IPS DF 6.9 (cell line): ENCODE measurements around the gene NRSN1.
"Not testable (repeated sequence)": the region's sequence is repeated elsewhere in the genome, so short reads cannot be mapped to it uniquely, and the experiment has no call there.

Experiments
- DNase-seq: peaks from one replicate; pipeline ENCODE4 v3.0.0-alpha.2; 2013; ENCODE audit warnings: low read depth, low spot score
- H3K27ac ChIP-seq: one replicate; pipeline ENCODE4 v1.5.1; 2013; ENCODE audit warnings: low read length, control low read depth
- H3K27me3 ChIP-seq: 2 replicates; pipeline ENCODE4 v1.6.1; 2013; ENCODE audit warnings: mild to moderate bottlenecking, low read length; ENCODE audit not compliant: control insufficient read depth, insufficient read depth
- H3K36me3 ChIP-seq: 2 replicates; pipeline ENCODE4 v1.6.1; 2013; ENCODE audit warnings: low read length; ENCODE audit not compliant: control insufficient read depth, insufficient read depth
- H3K4me1 ChIP-seq: 2 replicates; pipeline ENCODE4 v1.6.1; 2013; ENCODE audit warnings: low read length; ENCODE audit not compliant: control insufficient read depth, insufficient read depth
- H3K4me3 ChIP-seq: 2 replicates; pipeline ENCODE4 v1.5.1; 2013; ENCODE audit warnings: mild to moderate bottlenecking, low read length
- H3K9me3 ChIP-seq: 2 replicates; pipeline ENCODE4 v1.6.1; 2013; ENCODE audit warnings: low read length, inconsistent platforms; ENCODE audit not compliant: control insufficient read depth, insufficient read depth
- WGBS: extraction: QIAGEN DNeasy Blood & Tissue Kit; methylation state at CpG from one replicate; pipeline ENCODE4 v1.1.7; 2013; ENCODE audit warnings: mixed read lengths, missing lambda C conversion rate; ENCODE audit not compliant: insufficient read length, insufficient coverage; 5-methylcytosine and 5-hydroxymethylcytosine counted together

The NRSN1 gene

DNA sequence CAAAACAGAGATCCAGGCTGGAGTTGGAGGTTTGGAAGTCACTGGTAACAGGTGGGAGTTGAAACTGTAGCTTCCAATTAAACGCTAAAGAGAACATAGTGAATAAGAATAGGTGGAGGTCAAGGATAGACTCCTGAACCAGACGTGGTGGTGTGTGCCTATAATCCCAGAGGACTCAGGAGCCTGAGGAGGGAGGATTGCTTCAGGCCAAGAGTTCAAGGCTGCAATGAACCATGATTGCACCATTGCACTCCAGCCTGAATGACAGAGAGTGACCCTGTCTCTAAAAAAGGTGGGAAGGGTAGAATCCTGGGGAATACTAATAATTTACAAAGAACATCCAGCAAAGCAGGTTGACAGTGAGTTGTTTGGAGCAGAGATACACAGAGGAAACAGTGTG lies 13.6 kb downstream of the NRSN1 start:
- no peaks in the 10 kb centered on the region for H3K4me1 ChIP-seq
- H3K9me3 ChIP-seq: no peaks in the 10 kb centered on the region
- H3K36me3 ChIP-seq: no peaks in the 10 kb centered on the region
- DNase-seq: no peak
- H3K27me3 ChIP-seq: no peaks in the 10 kb centered on the region
- no peak overlapping the region for H3K4me3 ChIP-seq
- no CpG with 5 or more reads among the region's 2 CpGs for WGBS
- no peak overlapping the region for H3K27ac ChIP-seq

DNA sequence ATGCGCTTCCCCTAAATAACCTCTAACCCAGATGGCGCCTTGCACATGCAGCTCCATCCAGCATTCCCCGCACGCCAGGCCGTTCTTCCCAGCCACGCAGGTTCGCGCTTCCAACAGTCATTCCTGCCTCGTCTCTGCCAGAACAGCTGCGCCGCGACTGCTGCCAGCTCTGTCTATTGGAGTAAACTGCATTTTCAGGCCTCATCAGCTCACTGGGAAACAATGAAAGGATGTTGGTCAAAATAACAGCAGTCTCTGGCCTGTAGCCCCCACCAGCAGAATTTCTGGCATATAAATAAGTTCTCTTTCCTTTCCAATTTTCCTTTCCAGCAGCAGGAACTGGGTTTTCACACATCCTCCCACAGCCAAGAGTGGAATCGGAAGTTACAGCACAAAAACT lies 14.6 kb downstream of the NRSN1 start:
- WGBS: no CpG with 5 or more reads among the region's 13 CpGs
- no peaks in the 10 kb centered on the region for H3K9me3 ChIP-seq
- H3K4me3 ChIP-seq: no peak overlapping the region
- H3K4me1 ChIP-seq: no peaks in the 10 kb centered on the region
- H3K27me3 ChIP-seq: no peaks in the 10 kb centered on the region
- H3K27ac ChIP-seq: no peak overlapping the region
- no peaks in the 10 kb centered on the region for H3K36me3 ChIP-seq
- DNase-seq: no peak

DNA sequence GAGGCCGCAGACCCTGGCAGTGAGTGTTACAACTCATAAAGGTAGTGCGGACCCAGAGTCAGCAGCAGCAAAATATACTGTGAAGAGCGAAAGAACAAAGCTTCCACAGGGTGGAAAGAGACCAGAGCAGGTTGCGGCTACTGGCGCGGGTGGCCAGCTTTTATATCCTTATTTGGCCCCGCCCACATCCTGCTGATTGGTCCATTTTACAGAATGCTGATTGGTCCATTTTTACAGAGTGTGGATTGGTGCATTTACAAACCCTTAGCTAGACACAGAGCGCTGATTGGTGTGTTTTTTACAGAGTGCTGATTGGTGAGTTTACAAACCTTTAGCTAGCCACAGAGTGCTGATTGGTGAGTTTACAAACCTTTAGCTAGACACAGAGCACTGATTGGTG lies 16.7 kb downstream of the NRSN1 start:
- H3K36me3 ChIP-seq, H3K27ac ChIP-seq, H3K9me3 ChIP-seq, H3K27me3 ChIP-seq, H3K4me3 ChIP-seq, H3K4me1 ChIP-seq, DNase-seq: not testable (repeated sequence)
- no CpG with 5 or more reads among the region's 8 CpGs for WGBS

DNA sequence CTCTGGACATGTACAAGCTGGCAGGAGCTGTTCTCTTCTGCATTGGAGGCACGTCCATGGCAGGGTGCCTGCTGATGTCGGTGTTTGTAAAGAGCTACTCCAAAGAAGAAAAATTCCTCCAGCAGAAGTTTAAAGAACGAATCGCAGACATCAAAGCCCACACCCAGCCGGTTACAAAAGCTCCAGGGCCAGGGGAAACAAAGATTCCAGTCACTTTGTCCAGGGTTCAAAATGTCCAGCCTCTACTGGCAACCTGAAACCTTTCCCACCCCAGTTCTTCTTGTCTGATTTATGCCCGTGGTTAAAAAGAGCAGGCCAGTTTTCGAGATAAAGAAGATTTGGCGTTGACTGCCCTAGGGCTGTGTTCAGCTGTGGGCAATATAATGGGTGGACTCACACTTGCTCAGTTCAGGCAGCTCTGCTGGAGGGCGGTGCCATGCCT lies 19.7 kb downstream of the NRSN1 start:
- H3K4me1 ChIP-seq: no peaks in the 10 kb centered on the region
- H3K4me3 ChIP-seq: no peak overlapping the region
- no peak overlapping the region for H3K27ac ChIP-seq
- H3K36me3 ChIP-seq: no peaks in the 10 kb centered on the region
- H3K27me3 ChIP-seq: no peaks in the 10 kb centered on the region
- WGBS: no CpG with 5 or more reads among the region's 9 CpGs
- no peak for DNase-seq
- H3K9me3 ChIP-seq: no peaks in the 10 kb centered on the region

DNA sequence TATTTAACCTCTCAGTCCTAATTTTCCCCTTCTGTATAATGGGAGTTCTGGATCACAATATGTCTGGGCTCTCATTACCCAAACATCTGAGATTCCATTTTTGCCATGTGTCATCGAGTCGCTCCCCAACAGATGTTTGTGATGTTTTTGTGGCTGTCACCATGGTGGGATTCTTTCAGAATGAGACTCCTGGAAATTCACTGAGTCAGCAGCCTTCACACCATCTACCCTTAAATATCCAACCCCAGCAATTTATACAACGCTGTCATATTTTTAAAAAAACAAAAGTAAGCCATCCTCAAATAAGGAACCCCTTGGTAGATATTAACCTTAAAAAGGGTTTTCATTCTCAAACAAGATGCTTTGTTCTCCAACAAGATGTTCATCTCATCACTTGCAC lies 20.9 kb downstream of the NRSN1 start:
- H3K4me3 ChIP-seq: no peak overlapping the region
- no peak overlapping the region for H3K27ac ChIP-seq
- WGBS: 100% methylated on average over 1 of the region's 3 CpGs
- no peaks in the 10 kb centered on the region for H3K36me3 ChIP-seq
- no peaks in the 10 kb centered on the region for H3K4me1 ChIP-seq
- H3K27me3 ChIP-seq: no peaks in the 10 kb centered on the region
- DNase-seq: no peak
- no peaks in the 10 kb centered on the region for H3K9me3 ChIP-seq

DNA sequence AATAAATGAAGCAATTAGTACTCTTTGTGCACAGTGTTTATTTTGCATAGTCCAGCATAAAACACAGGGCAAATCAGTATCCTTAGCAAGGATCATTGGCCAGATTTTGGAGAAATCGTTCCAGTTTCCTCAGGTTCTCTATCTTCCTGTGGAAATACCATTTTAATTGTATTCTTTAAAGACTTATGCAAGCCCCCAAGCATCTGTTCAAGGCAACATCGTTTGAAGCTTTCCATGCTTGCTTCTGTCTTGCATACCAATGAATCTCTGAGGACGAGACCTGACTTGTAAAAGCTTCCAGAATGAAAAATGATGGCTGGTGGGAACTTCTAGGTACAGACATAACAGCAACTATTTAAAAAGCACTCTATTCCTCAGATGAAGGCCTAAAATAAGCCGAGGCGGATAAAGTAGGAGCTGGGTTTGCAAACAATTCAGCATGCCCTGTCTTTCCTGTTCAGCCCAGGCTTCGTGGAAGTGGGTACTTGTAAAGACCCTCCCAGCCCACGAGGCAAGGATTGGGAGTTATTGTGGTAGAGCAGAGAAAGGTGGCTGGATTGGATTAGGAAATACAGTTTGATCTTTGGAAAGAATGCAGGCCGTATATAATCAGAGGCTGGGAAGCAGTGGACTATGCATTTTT lies 21.6 kb downstream of the NRSN1 start:
- no CpG with 5 or more reads among the region's 8 CpGs for WGBS
- Histone ChIP-seq H3K4me3 (no peak overlapping the region), H3K27me3 (no peaks in the 10 kb centered on the region), H3K36me3 (no peaks in the 10 kb centered on the region), H3K9me3 (no peaks in the 10 kb centered on the region), H3K4me1 (no peaks in the 10 kb centered on the region), H3K27ac (no peak overlapping the region)
- no peak for DNase-seq

DNA sequence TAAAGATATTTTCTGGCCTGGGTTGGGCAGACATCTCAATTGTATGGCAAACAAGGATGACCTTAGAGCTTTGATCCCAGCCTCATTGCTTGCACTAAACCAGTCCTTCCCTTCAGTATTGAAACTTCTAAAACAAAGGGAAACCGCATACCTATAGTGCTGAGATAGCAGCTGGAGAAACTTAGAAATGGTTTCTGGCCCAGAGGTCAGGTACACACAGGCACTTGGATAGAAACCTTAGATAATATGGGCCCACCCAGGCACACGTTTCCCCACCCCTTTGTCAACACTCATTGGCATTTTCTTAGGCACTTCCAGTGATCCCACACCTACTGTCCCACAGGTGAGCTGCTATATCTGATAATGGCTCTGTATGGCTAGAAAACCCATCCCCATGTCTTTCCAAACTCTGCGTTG lies 22.1 kb downstream of the NRSN1 start:
- no CpG with 5 or more reads among the region's 3 CpGs for WGBS
- no peak for DNase-seq
- no peak overlapping the region for H3K4me3 ChIP-seq
- no peaks in the 10 kb centered on the region for H3K9me3 ChIP-seq
- no peaks in the 10 kb centered on the region for H3K36me3 ChIP-seq
- H3K27ac ChIP-seq: no peak overlapping the region
- no peaks in the 10 kb centered on the region for H3K4me1 ChIP-seq
- no peaks in the 10 kb centered on the region for H3K27me3 ChIP-seq

DNA sequence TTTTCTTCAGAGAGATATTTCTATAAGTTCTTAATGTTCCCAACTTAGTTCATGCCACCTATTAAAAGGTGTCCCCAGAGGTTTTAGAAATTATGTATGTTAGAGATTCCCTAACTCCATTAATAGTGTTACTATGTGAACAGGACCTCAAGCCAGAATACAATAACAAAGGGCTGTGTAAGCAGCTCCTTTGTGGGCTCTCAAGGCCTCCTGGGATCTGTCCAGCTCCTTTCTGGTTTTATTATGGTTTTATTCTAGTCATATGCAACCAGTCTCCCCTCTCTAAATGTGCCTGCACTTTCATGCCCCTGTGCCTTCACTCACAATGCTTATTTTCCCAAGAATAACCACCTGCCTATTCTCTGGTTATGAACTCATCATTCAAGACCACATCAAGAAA lies 22.7 kb downstream of the NRSN1 start:
- no peak for DNase-seq
- no peak overlapping the region for H3K4me3 ChIP-seq
- H3K9me3 ChIP-seq: no peaks in the 10 kb centered on the region
- H3K36me3 ChIP-seq: no peaks in the 10 kb centered on the region
- no peak overlapping the region for H3K27ac ChIP-seq
- no peaks in the 10 kb centered on the region for H3K27me3 ChIP-seq
- no peaks in the 10 kb centered on the region for H3K4me1 ChIP-seq

DNA sequence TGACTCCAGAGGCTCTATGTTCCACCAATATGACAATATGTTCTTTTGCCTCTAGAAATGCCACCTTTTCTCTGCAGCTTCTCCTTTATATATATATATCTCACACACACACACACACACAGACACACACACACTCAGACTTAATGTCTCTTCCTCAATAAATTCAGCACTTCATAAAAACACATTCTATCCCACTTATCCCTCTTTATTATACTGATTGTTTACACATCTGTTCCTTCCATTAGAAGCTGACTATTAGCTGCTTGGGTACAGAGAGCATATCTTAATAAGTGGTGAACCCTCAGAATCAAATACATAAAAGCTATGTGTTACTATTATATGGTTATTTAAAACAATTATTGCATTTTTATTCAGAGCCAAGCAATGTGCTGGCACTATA lies 23.3 kb downstream of the NRSN1 start:
- H3K27me3 ChIP-seq: no peaks in the 10 kb centered on the region
- DNase-seq: no peak
- no peaks in the 10 kb centered on the region for H3K9me3 ChIP-seq

DNA sequence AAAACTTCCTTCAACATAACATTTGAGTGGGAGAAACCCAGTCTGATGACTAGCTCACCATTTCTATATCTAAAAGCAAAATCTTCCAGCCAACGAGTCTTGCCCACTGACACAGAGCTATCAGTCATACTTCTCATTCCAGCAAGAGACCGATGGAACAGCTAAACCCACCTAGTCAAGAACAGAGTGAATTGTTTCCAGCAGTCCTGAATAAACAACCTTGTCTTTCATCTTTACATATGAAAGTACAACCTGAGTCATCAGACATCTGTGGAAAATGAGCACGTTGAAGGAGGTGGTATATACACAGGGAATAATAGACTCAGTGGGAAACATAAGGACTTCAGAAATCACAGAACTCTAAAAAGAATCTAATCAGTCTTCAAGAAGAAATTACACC lies 23.8 kb downstream of the NRSN1 start:
- H3K27me3 ChIP-seq: no peaks in the 10 kb centered on the region
- H3K4me3 ChIP-seq: no peak overlapping the region
- H3K36me3 ChIP-seq: no peaks in the 10 kb centered on the region
- H3K27ac ChIP-seq: no peak overlapping the region
- H3K4me1 ChIP-seq: no peaks in the 10 kb centered on the region
- no peak for DNase-seq
- H3K9me3 ChIP-seq: no peaks in the 10 kb centered on the region
- no CpG with 5 or more reads among the region's 3 CpGs for WGBS

More for the DNA sequence above, 23.3 kb downstream of the NRSN1 start:
- no peak overlapping the region for H3K27ac ChIP-seq
- H3K4me1 ChIP-seq: no peaks in the 10 kb centered on the region
- H3K36me3 ChIP-seq: no peaks in the 10 kb centered on the region
- no peak overlapping the region for H3K4me3 ChIP-seq

DNA sequence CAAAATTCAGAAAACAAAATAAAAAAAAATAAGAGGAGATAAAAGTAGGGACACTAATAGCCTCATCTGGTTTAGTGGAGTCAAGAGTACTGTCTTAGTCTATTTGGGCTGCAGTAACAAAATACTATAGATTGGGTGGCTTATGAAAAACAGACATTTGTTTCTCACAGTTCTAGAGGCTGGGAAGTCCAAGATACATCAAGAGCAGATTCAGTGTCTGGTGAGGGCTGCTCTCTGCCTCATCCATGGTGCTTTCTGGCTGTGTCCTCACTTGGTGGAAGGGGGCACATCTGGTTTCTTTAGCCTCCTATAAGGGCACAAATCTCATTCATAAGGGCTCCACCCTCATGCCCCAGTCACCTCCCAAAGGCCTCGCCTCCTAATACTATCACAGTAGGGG lies 26.0 kb downstream of the NRSN1 start:
- Histone ChIP-seq H3K4me1 (no peaks in the 10 kb centered on the region), H3K36me3 (no peaks in the 10 kb centered on the region), H3K27ac (no peak overlapping the region), H3K27me3 (no peaks in the 10 kb centered on the region), H3K9me3 (no peaks in the 10 kb centered on the region), H3K4me3 (no peak overlapping the region)
- no peak for DNase-seq
- WGBS: no CpG with 5 or more reads among the region's 1 CpG
